HG03025 (cell line): ENCODE data around the gene NXN.
"Not testable (repeated sequence)": the region's sequence is repeated elsewhere in the genome, so short reads cannot be mapped to it uniquely, and the experiment has no call there.

Experiments
- ATAC-seq: cut with Tn5 transposase; IDR thresholded peaks from one replicate; pipeline ENCODE4 v1.9.1; 2021; ENCODE audit warnings: mild to moderate bottlenecking, moderate library complexity; ENCODE audit not compliant: unreplicated experiment, low FRiP score

NXN gene

DNA sequence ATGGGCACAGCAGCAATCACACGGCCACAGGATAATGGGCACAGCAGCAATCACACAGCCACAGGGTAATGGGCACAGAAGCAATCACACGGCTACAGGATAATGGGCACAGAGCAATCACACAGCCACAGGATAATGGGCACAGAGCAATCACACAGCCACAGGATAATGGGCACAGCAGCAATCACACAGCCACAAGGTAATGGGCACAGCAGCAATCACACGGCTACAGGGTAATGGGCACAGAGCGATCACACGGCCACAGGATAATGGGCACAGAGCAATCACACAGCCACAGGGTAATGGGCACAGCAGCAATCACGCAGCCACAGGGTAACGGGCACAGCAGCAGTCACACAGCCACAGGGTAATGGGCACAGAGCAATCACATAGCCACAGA, 230.2 kb downstream of the NXN start:
- not testable (repeated sequence) for ATAC-seq
